ENCODE results near the gene PHKA1. TPM values are rescaled to one million over a fixed set of nuclear protein-coding genes. Genes with fewer than 3 reads are reported as not detected.
A peak's percentile ranks its signal among the peaks of the same experiment; 100 is the strongest.

Gene PHKA1
- total RNA-seq, 2 experiments from 2014 or later, result 0.09 TPM; not detected in 1

DNA sequence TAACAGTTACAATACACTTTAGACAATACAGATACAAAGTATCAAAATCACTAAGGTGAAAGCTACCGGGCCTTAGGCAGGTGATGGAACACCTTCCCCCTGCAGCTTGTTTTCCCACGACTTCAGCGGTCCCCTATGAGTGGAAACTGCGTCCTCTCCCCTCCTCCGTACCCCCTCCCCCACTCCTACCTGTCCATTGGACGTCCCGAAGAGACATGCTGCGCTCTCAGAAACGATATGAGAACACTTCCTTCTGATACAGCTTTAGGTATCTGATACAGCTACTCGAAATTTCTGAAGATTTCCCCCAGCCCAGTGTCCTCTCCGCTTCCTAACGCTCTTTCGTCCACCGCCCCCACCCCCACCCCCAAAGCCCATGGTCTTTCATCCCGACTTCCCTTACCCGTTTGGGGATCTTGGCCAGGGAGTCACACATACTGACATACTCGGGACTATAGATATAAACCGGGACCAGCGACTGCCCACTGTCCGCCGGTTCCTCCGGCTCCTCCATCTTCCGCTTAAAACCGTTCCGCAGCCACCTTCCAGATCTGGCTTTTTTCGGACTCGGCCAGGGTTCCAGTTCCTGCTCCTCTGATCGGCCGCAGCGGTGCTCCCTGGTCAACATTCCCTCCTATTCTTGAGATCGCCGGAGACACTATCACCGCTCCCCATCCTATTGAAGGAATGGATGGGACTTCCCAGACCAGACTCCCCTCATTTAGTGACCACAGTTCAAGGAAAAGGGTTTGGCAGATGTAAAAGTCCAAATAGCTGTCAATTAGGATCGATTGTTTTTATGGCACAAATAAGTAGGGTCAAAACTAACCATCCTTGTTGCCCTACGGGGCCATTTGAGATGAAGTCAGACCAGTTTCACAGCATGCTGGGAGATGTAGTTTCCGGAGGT lies 141.6 kb downstream of the PHKA1 start, which contains the start of gene HDAC8:
HDAC8 (minus strand) TSS at position 596 of the 910 bp plus-strand sequence; CDS start at position 514, 82 bp downstream.
- no peaks in the 10 kb centered on the region for H4K20me1 ChIP-seq (ENCODE audit: insufficient read depth, low read length)
- H3K36me3 ChIP-seq (ENCODE audit: insufficient read depth, low read length), result peaks cover 24% of the 10 kb centered on the region
- peak within 1 kb of the TSS; percentile 90 for H3K4me2 ChIP-seq (ENCODE audit: low read length)
- intact Hi-C loops (cut with micrococcal nuclease; ENCODE audit: unreplicated experiment), result loop anchor here (10.0 kb wide), 1 partner anchor 1722 kb away; no protein-coding TSS in a partner anchor
- POLR2A ChIA-PET, result interaction anchor here (1.0 to 1.1 kb wide), 4 partner anchors 26 to 392 kb away, joined by 3 to 8 read pairs (median 6); partner anchors contain the start of genes PIN4 and RPS4X
- H3K9me2 ChIP-seq (ENCODE audit: insufficient read depth, low read length), result no peaks in the 10 kb centered on the region
- no TSS peak for BruUV-seq (replicated peaks)
- DNase-seq (ENCODE audit: low spot score), result peak; percentile 79
- H3K79me2 ChIP-seq (ENCODE audit: insufficient read depth, low read depth, low read length), result peaks cover 7% of the 10 kb centered on the region; the same call in 1 of the 2 replicates
- CTCF ChIA-PET (ENCODE audit: unreplicated experiment), result no interaction called here
- H3K9me3 ChIP-seq (ENCODE audit: low read length), result no peaks in the 10 kb centered on the region
- peaks cover 5% of the 10 kb centered on the region for H3K4me1 ChIP-seq (ENCODE audit: insufficient read depth, low read length, poor library complexity, severe bottlenecking)
- H2AFZ ChIP-seq (ENCODE audit: low read length), result peak within 1 kb of the TSS; percentile 93
- peak within 1 kb of the TSS; percentile 39 for H3K27ac ChIP-seq (ENCODE audit: low read depth, low read length, poor library complexity, severe bottlenecking)
- TF ChIP-seq, protein P1, sequence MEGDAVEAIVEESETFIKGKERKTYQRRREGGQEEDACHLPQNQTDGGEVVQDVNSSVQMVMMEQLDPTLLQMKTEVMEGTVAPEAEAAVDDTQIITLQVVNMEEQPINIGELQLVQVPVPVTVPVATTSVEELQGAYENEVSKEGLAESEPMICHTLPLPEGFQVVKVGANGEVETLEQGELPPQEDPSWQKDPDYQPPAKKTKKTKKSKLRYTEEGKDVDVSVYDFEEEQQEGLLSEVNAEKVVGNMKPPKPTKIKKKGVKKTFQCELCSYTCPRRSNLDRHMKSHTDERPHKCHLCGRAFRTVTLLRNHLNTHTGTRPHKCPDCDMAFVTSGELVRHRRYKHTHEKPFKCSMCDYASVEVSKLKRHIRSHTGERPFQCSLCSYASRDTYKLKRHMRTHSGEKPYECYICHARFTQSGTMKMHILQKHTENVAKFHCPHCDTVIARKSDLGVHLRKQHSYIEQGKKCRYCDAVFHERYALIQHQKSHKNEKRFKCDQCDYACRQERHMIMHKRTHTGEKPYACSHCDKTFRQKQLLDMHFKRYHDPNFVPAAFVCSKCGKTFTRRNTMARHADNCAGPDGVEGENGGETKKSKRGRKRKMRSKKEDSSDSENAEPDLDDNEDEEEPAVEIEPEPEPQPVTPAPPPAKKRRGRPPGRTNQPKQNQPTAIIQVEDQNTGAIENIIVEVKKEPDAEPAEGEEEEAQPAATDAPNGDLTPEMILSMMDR (conservative IDR thresholded peaks at IDR 0.05; ENCODE audit: low read length), result no peak
- TF ChIP-seq EZH2phosphoT487 (IDR thresholded peaks at IDR 0.05; ENCODE audit: borderline replicate concordance, low read depth, low read length), result no peak
- H3K4me3 ChIP-seq (ENCODE audit: low read depth, low read length, poor library complexity, severe bottlenecking), result peak within 1 kb of the TSS; percentile 84

- H2AFZ ChIP-seq (ENCODE audit: low read length), result no peak overlapping the region
- no peak overlapping the region for H3K4me3 ChIP-seq (ENCODE audit: low read depth, low read length, poor library complexity, severe bottlenecking)
- no peaks in the 10 kb centered on the region for H4K20me1 ChIP-seq (ENCODE audit: insufficient read depth, low read length)
- no peaks in the 10 kb centered on the region for H3K9me2 ChIP-seq (ENCODE audit: insufficient read depth, low read length)
- H3K4me2 ChIP-seq (ENCODE audit: low read length), result no peak overlapping the region
- TF ChIP-seq EZH2phosphoT487 (IDR thresholded peaks at IDR 0.05; ENCODE audit: borderline replicate concordance, low read depth, low read length), result no peak
- TF ChIP-seq, protein P1 (conservative IDR thresholded peaks at IDR 0.05; ENCODE audit: low read length), result no peak
- peaks cover 5% of the 10 kb centered on the region for H3K4me1 ChIP-seq (ENCODE audit: insufficient read depth, low read length, poor library complexity, severe bottlenecking)
- H3K9me3 ChIP-seq (ENCODE audit: low read length), result no peaks in the 10 kb centered on the region
- H3K27ac ChIP-seq (ENCODE audit: low read depth, low read length, poor library complexity, severe bottlenecking), result no peak overlapping the region
- intact Hi-C loops (cut with micrococcal nuclease; ENCODE audit: unreplicated experiment), result loop anchor here (10.0 kb wide), 1 partner anchor 1725 kb away; no protein-coding TSS in a partner anchor
- DNase-seq (ENCODE audit: low spot score), result no peak
- ChIA-PET CTCF (ENCODE audit: unreplicated experiment) (no interaction called here), POLR2A (interaction anchor here (0.6 kb wide), 1 partner anchor 556 kb away, joined by 3 read pairs; no protein-coding TSS in a partner anchor)
- peaks cover 7% of the 10 kb centered on the region; the same call in 1 of the 2 replicates for H3K79me2 ChIP-seq (ENCODE audit: insufficient read depth, low read depth, low read length)
- BruUV-seq (replicated peaks), result no TSS peak
- H3K36me3 ChIP-seq (ENCODE audit: insufficient read depth, low read length), result peaks cover 45% of the 10 kb centered on the region
Measured at GRCh38 chrX:72569786-72570185, 144.3 kb downstream of the PHKA1 start.
